HCT116 (cell line): ENCODE results near the gene RALGPS1. TPM values are rescaled to one million over a fixed set of nuclear protein-coding genes. Genes with fewer than 3 reads are reported as not detected.

Source experiments
- ATAC-seq: fragments of 200-7000 bp; cut with Tn5 transposase; 2 replicates; pipeline ENCODE4 v1.9.1; 2020; ENCODE audit warnings: mild to moderate bottlenecking, moderate library complexity
- BruUV-seq: library from RNA; stranded (reverse); fragments of 400-500 nt; replicated peaks from 2 replicates; lab custom pipeline; 2021; lab: Mats Ljungman, UMichigan
- CTCF ChIA-PET: fragments of 300-600 bp; sonication (Branson Sonifier 250); formaldehyde crosslinking; loops from one replicate; lab custom pipeline; 2021; ENCODE audit warnings: antibody characterized with exemption; lab: Charles Lee
- POLR2A ChIA-PET: fragments of 300-600, 350-600 bp; sonication (Branson Sonifier 250); formaldehyde crosslinking; loops from one replicate; lab custom pipeline; 2021; ENCODE audit warnings: antibody characterized with exemption; lab: Charles Lee
- RAD21 ChIA-PET, 2 experiments: fragments of 300-600 bp; sonication (Branson Sonifier 250); formaldehyde crosslinking; loops; one replicate each; lab custom pipeline; 2023; ENCODE audit warnings: low total read pairs in 2 of 2; ENCODE audit not compliant: uncharacterized antibody in 2 of 2, unreplicated experiment in 2 of 2, low non-redundant PET in 1 of 2; lab: Charles Lee
- DNase-seq: peaks from one replicate; pipeline ENCODE4 v3.0.0-alpha.2; 2010; ENCODE audit warnings: low read depth, low spot score
- H2AFZ ChIP-seq: fragments of 200-600 bp; shearing (Covaris generic), sonication (generic); 2 replicates; pipeline ENCODE4 v1.6.1; 2017; ENCODE audit warnings: low read depth, mixed run types, mixed read lengths, antibody characterized with exemption, low read length; ENCODE audit not compliant: poor library complexity, severe bottlenecking
- H3K27ac ChIP-seq: 2 replicates; pipeline ENCODE4 v1.5.1; 2012; ENCODE audit warnings: low read depth, low read length
- H3K27me3 ChIP-seq: fragments of 200-600 bp; sonication (generic); 2 replicates; pipeline ENCODE4 v1.6.1; 2016; ENCODE audit warnings: mixed run types, low read length, mixed read lengths; ENCODE audit not compliant: insufficient read depth
- H3K36me3 ChIP-seq, 2 experiments: fragments of 200-500 bp in 1 of 2; fragments of 200-600 bp in 1 of 2; sonication (Bioruptor generic) in 1 of 2; sonication (generic) in 1 of 2; 2 replicates each; pipeline versions ENCODE4 v1.5.1 to v1.6.1; 2014 to 2016; ENCODE audit warnings: low read length in 2 of 2, inconsistent platforms in 1 of 2, mixed read lengths in 1 of 2, mixed run types in 1 of 2; ENCODE audit not compliant: insufficient read depth in 2 of 2, control insufficient read depth in 1 of 2
- H3K4me1 ChIP-seq, 2 experiments: fragments of 200-600 bp in 1 of 2; sonication (generic) in 1 of 2; 2 replicates each; pipeline versions ENCODE4 v1.5.1 to v1.6.1; 2012 to 2017; ENCODE audit warnings: low read length in 2 of 2, inconsistent platforms in 1 of 2, mild to moderate bottlenecking in 1 of 2, mixed read lengths in 1 of 2, mixed run types in 1 of 2, moderate library complexity in 1 of 2; ENCODE audit not compliant: insufficient read depth in 2 of 2, control insufficient read depth in 1 of 2
- H3K4me2 ChIP-seq: fragments of 200-600 bp; sonication (generic); 2 replicates; pipeline ENCODE4 v1.6.1; 2017; ENCODE audit warnings: mixed run types, low read length, mixed read lengths
- H3K4me3 ChIP-seq, 2 experiments: fragments of 200-600 bp in 1 of 2; sonication (generic) in 1 of 2; replicated peaks in 1 of 2; 2 replicates each; pipeline ENCODE4 v1.5.1; 2011 to 2016; ENCODE audit warnings: low read length in 2 of 2, control low read depth in 1 of 2, low read depth in 1 of 2, mild to moderate bottlenecking in 1 of 2, mixed read lengths in 1 of 2, mixed run types in 1 of 2
- H3K79me2 ChIP-seq: fragments of 200-600 bp; sonication (generic); 2 replicates; pipeline ENCODE4 v1.6.1; 2017; ENCODE audit warnings: mild to moderate bottlenecking, mixed run types, low read length, moderate library complexity, mixed read lengths; ENCODE audit not compliant: insufficient read depth
- H3K9ac ChIP-seq: fragments of 200-600 bp; sonication (generic); 2 replicates; pipeline ENCODE4 v1.6.1; 2016; ENCODE audit warnings: low read length, mixed read lengths
- H3K9me2 ChIP-seq: fragments of 200-600 bp; sonication (generic), shearing (Covaris generic); 2 replicates; pipeline ENCODE4 v1.6.1; 2017; ENCODE audit warnings: mixed run types, mild to moderate bottlenecking, moderate library complexity; ENCODE audit not compliant: insufficient read depth
- H3K9me3 ChIP-seq, 2 experiments: fragments of 200-500 bp in 1 of 2; fragments of 200-600 bp in 1 of 2; sonication (Bioruptor generic) in 1 of 2; sonication (generic) in 1 of 2; 2 replicates each; pipeline ENCODE4 v1.6.1; 2014 to 2017; ENCODE audit warnings: low read length in 2 of 2, mixed read lengths in 2 of 2, inconsistent platforms in 1 of 2, low read depth in 1 of 2, mild to moderate bottlenecking in 1 of 2, mixed run types in 1 of 2, moderate library complexity in 1 of 2; ENCODE audit not compliant: control insufficient read depth in 1 of 2, insufficient read depth in 1 of 2
- H4K20me1 ChIP-seq: fragments of 200-600 bp; sonication (generic), shearing (Covaris generic); 2 replicates; pipeline ENCODE4 v1.6.1; 2017; ENCODE audit warnings: mixed run types, mild to moderate bottlenecking, moderate library complexity; ENCODE audit not compliant: insufficient read depth
- ATF3 ChIP-seq: IDR thresholded peaks from 2 replicates; pipeline ENCODE4 v1.6.1; 2012
- CEBPB ChIP-seq: IDR thresholded peaks from 2 replicates; pipeline ENCODE4 v1.6.1; 2012; ENCODE audit warnings: low read depth
- EZH2 ChIP-seq: fragments of 200-600 bp; sonication (generic); IDR thresholded peaks from 2 replicates; pipeline ENCODE4 v1.6.1; 2017; ENCODE audit warnings: antibody characterized with exemption, mixed run types
- EZH2phosphoT487 ChIP-seq: fragments of 200-600 bp; IDR thresholded peaks from 2 replicates; pipeline ENCODE4 v1.6.1; 2018; ENCODE audit warnings: antibody characterized with exemption, borderline replicate concordance
- FOSL1 ChIP-seq: IDR thresholded peaks from 2 replicates; pipeline ENCODE4 v1.6.1; 2012; ENCODE audit warnings: low read depth
- JUND ChIP-seq: IDR thresholded peaks from 2 replicates; pipeline ENCODE4 v1.6.1; 2012
- POLR2A ChIP-seq: IDR thresholded peaks from 2 replicates; pipeline ENCODE4 v1.7.0; 2011; ENCODE audit warnings: borderline replicate concordance; ENCODE audit not compliant: insufficient read depth, insufficient read length; ENCODE audit errors: extremely low read depth
- REST ChIP-seq: IDR thresholded peaks from 2 replicates; pipeline ENCODE4 v1.6.1; 2012; ENCODE audit warnings: low read depth
- SIN3A ChIP-seq: IDR thresholded peaks from 2 replicates; pipeline ENCODE4 v1.6.1; 2012; ENCODE audit warnings: low read depth
- SP1 ChIP-seq: IDR thresholded peaks from 2 replicates; pipeline ENCODE4 v1.6.1; 2012; ENCODE audit warnings: low read depth
- SRF ChIP-seq: IDR thresholded peaks from 2 replicates; pipeline ENCODE4 v1.6.1; 2012; ENCODE audit warnings: low read depth
- TCF7L2 ChIP-seq: IDR thresholded peaks from 2 replicates; pipeline ENCODE4 v1.7.0; 2011; ENCODE audit warnings: borderline replicate concordance, inconsistent platforms; ENCODE audit not compliant: insufficient read depth, insufficient read length; ENCODE audit errors: extremely low read depth
- YY1 ChIP-seq: IDR thresholded peaks from 2 replicates; pipeline ENCODE4 v1.6.1; 2011; ENCODE audit warnings: low read length, low read depth, moderate library complexity, mild to moderate bottlenecking; ENCODE audit not compliant: insufficient replicate concordance; ENCODE audit errors: extremely low read depth
- ZFX ChIP-seq: fragments of 450-650 bp; IDR thresholded peaks from 2 replicates; pipeline ENCODE4 v1.6.1; 2017
- ZNF274 ChIP-seq: fragments of 200-500 bp; sonication (Bioruptor generic); IDR thresholded peaks from 2 replicates; pipeline ENCODE4 v1.6.1; 2014; ENCODE audit warnings: mild to moderate bottlenecking, low read depth, low read length, inconsistent platforms
- intact Hi-C: fragments of 100-400 bp; cut with micrococcal nuclease; formaldehyde crosslinking; loops from 2 replicates; pipeline ENCODE4 v1.10.0; 2022
- total RNA-seq: library from RNA; stranded (reverse); gene quantifications from one replicate; pipeline ENCODE4 v1.2.1, GENCODE V29; 2021; ENCODE audit not compliant: unreplicated experiment

RALGPS1 gene
- total RNA-seq, 1 experiment from 2014 or later, result 7.6 TPM

GRCh38 chr9:126874546-126875314 lies 39.9 kb upstream of the RALGPS1 start:
- no peaks in the 10 kb centered on the region for H4K20me1 ChIP-seq
- ChIA-PET POLR2A (no interaction called here), RAD21 (no interaction called here), CTCF (no interaction called here)
- no peaks in the 10 kb centered on the region for H3K9me3 ChIP-seq
- no peaks in the 10 kb centered on the region for H3K4me1 ChIP-seq
- BruUV-seq, result no TSS peak
- H3K4me3 ChIP-seq, result no peak overlapping the region
- no peaks in the 10 kb centered on the region for H3K27me3 ChIP-seq
- H3K79me2 ChIP-seq, result peaks cover 32% of the 10 kb centered on the region
- no peaks in the 10 kb centered on the region for H3K9me2 ChIP-seq
- H3K27ac ChIP-seq, result no peak overlapping the region
- intact Hi-C loops, result no loop called here
- H2AFZ ChIP-seq, result no peak overlapping the region
- H3K36me3 ChIP-seq, result no peaks in the 10 kb centered on the region
- ATAC-seq (no peak), DNase-seq (no peak)
- no peak for TF ChIP-seq SP1
- TF ChIP-seq ZNF274, result no peak
- no peak for TF ChIP-seq ZFX
- no peak for TF ChIP-seq CEBPB
- TF ChIP-seq YY1, result no peak
- TF ChIP-seq SIN3A, result no peak
- TF ChIP-seq JUND, result no peak
- no peak for TF ChIP-seq ATF3
- TF ChIP-seq FOSL1, result no peak
- no peak for TF ChIP-seq EZH2
- TF ChIP-seq SRF, result no peak
- TF ChIP-seq POLR2A, result no peak
- TF ChIP-seq REST, result no peak
- no peak for TF ChIP-seq TCF7L2
- TF ChIP-seq EZH2phosphoT487, result no peak
- H3K4me2 ChIP-seq, result no peak overlapping the region
- no peak overlapping the region for H3K9ac ChIP-seq
